SU-DHL-6 (cell line): Measurements from ENCODE around the gene SRGAP3.

Experiments
- H2AFZ ChIP-seq: fragments of 200-600 bp; sonication (generic); 2 replicates; pipeline ENCODE4 v1.6.1; 2014; ENCODE audit warnings: low read depth, mild to moderate bottlenecking, moderate library complexity, mixed read lengths, antibody characterized with exemption, low read length; ENCODE audit not compliant: severe bottlenecking
- H3F3A ChIP-seq: fragments of 200-600 bp; shearing (Covaris generic); 2 replicates; pipeline ENCODE4 v1.6.0; 2016; ENCODE audit warnings: antibody characterized with exemption, mild to moderate bottlenecking; ENCODE audit not compliant: insufficient read depth
- H3K27ac ChIP-seq: fragments of 200-600 bp; sonication (generic); 2 replicates; pipeline ENCODE4 v1.5.1; 2016; ENCODE audit warnings: low read depth, mild to moderate bottlenecking, low read length, moderate library complexity, mixed read lengths
- H3K27me3 ChIP-seq: fragments of 200-600 bp; sonication (generic), shearing (Covaris generic); 2 replicates; pipeline ENCODE4 v1.6.0; 2014; ENCODE audit warnings: mild to moderate bottlenecking, low read length
- H3K36me3 ChIP-seq: fragments of 200-600 bp; sonication (generic); 2 replicates; pipeline ENCODE4 v1.6.1; 2014; ENCODE audit warnings: mild to moderate bottlenecking, low read length, mixed read lengths
- H3K4me2 ChIP-seq: fragments of 300-600, 200-600 bp; shearing (Covaris generic), sonication (generic); 2 replicates; pipeline ENCODE4 v1.6.0; 2014; ENCODE audit warnings: low read length, low read depth, mild to moderate bottlenecking; ENCODE audit not compliant: poor library complexity, severe bottlenecking
- H3K4me3 ChIP-seq: fragments of 200-600 bp; sonication (generic); 2 replicates; pipeline ENCODE4 v1.5.1; 2014; ENCODE audit warnings: antibody characterized with exemption, low read length, mild to moderate bottlenecking, mixed read lengths; ENCODE audit not compliant: insufficient read depth, poor library complexity, severe bottlenecking
- H3K79me2 ChIP-seq: fragments of 200-600 bp; sonication (generic); 2 replicates; pipeline ENCODE4 v1.6.1; 2014; ENCODE audit warnings: mild to moderate bottlenecking, low read length, moderate library complexity; ENCODE audit not compliant: insufficient read depth
- H3K9ac ChIP-seq: fragments of 200-600 bp; sonication (generic); 2 replicates; pipeline ENCODE4 v1.7.0; 2014; ENCODE audit warnings: mild to moderate bottlenecking, low read length
- H3K9me2 ChIP-seq: fragments of 200-600 bp; sonication (generic); replicated peaks from 2 replicates; pipeline ENCODE4 v1.6.1; 2014; ENCODE audit warnings: low read length; ENCODE audit not compliant: insufficient read depth
- H3K9me3 ChIP-seq: fragments of 200-600 bp; sonication (generic); 2 replicates; pipeline ENCODE4 v1.6.1; 2014; ENCODE audit warnings: low read length, mixed read lengths; ENCODE audit not compliant: insufficient read depth
- H4K20me1 ChIP-seq: fragments of 200-600 bp; sonication (generic); 2 replicates; pipeline ENCODE4 v1.6.1; 2014; ENCODE audit warnings: low read depth, mild to moderate bottlenecking, antibody characterized with exemption, low read length, moderate library complexity, mixed read lengths
- EZH2phosphoT487 ChIP-seq: fragments of 200-600 bp; sonication (generic), shearing (Covaris generic); conservative IDR thresholded peaks from 2 replicates; pipeline ENCODE4 v1.6.1; 2018; ENCODE audit warnings: mild to moderate bottlenecking, antibody characterized with exemption, low read length, moderate library complexity, mixed read lengths
- TF ChIP-seq, protein P1 (sequence below): fragments of 200-600 bp; sonication (generic); IDR thresholded peaks from one replicate; pipeline ENCODE4 v1.5.1; 2017; ENCODE audit warnings: antibody characterized with exemption, mild to moderate bottlenecking, low read length, moderate library complexity; ENCODE audit not compliant: insufficient read depth, poor library complexity, severe bottlenecking

Gene SRGAP3

DNA sequence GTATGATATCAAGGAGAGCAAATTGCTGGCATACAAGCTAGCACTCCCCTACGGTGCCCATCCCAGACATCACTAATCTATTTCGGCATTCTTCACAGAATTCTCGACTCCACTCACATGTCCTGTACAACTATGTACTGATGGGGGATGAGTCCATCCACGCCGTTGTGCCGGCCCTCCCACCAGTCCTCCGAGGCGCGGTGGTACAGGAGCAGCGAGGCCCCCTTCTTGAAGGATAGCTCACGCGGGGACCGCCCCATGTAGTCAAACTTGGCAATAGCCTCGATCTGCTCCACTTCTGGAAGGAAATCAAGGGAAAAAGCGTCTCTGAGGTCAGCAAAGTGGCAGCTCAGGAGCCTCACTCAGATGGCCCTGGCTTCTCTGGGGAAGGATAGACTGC lies 255.2 kb downstream of the SRGAP3 start:
- H3K4me3 ChIP-seq = no peak overlapping the region
- no peaks in the 10 kb centered on the region for H3F3A ChIP-seq
- TF ChIP-seq, protein P1, sequence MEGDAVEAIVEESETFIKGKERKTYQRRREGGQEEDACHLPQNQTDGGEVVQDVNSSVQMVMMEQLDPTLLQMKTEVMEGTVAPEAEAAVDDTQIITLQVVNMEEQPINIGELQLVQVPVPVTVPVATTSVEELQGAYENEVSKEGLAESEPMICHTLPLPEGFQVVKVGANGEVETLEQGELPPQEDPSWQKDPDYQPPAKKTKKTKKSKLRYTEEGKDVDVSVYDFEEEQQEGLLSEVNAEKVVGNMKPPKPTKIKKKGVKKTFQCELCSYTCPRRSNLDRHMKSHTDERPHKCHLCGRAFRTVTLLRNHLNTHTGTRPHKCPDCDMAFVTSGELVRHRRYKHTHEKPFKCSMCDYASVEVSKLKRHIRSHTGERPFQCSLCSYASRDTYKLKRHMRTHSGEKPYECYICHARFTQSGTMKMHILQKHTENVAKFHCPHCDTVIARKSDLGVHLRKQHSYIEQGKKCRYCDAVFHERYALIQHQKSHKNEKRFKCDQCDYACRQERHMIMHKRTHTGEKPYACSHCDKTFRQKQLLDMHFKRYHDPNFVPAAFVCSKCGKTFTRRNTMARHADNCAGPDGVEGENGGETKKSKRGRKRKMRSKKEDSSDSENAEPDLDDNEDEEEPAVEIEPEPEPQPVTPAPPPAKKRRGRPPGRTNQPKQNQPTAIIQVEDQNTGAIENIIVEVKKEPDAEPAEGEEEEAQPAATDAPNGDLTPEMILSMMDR = no peak
- no peak for TF ChIP-seq EZH2phosphoT487
- H3K9me3 ChIP-seq = no peaks in the 10 kb centered on the region
- H3K4me2 ChIP-seq = no peak overlapping the region
- no peaks in the 10 kb centered on the region for H3K27me3 ChIP-seq
- no peaks in the 10 kb centered on the region for H3K79me2 ChIP-seq
- no peaks in the 10 kb centered on the region for H4K20me1 ChIP-seq
- H3K9me2 ChIP-seq = no peaks in the 10 kb centered on the region
- no peak overlapping the region for H3K9ac ChIP-seq
- H2AFZ ChIP-seq = no peak overlapping the region
- H3K27ac ChIP-seq = no peak overlapping the region
- H3K36me3 ChIP-seq = no peaks in the 10 kb centered on the region

DNA sequence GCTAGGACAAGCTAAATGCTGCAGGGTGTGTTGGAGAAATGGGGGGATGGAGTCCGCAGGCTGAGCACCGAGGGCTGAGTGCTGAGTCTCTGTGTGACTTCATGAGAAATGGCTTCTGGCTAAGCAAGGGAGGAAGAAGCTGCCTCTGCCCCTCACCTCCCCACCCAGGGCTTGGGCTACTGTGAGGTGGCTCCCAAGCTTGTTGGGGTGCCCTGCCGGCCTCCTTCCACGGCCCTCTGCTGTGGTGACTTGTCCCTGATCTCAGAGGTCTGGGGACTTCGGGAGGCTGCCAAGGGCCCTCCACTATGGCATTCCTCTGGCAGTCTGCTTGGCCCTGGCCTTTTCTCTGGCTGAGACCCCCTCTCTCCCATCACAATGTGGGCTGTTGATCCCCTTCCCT lies 256.1 kb downstream of the SRGAP3 start:
- H2AFZ ChIP-seq = no peak overlapping the region
- H3K4me3 ChIP-seq = no peak overlapping the region
- H3K27ac ChIP-seq = no peak overlapping the region
- H3K9ac ChIP-seq = no peak overlapping the region
- no peaks in the 10 kb centered on the region for H3K27me3 ChIP-seq
- no peaks in the 10 kb centered on the region for H3K9me3 ChIP-seq
- H3F3A ChIP-seq = no peaks in the 10 kb centered on the region
- no peak overlapping the region for H3K4me2 ChIP-seq
- no peaks in the 10 kb centered on the region for H3K36me3 ChIP-seq
- TF ChIP-seq EZH2phosphoT487 = no peak
- TF ChIP-seq, protein P1 = no peak
- H3K79me2 ChIP-seq = no peaks in the 10 kb centered on the region
- no peaks in the 10 kb centered on the region for H4K20me1 ChIP-seq
- H3K9me2 ChIP-seq = no peaks in the 10 kb centered on the region

DNA sequence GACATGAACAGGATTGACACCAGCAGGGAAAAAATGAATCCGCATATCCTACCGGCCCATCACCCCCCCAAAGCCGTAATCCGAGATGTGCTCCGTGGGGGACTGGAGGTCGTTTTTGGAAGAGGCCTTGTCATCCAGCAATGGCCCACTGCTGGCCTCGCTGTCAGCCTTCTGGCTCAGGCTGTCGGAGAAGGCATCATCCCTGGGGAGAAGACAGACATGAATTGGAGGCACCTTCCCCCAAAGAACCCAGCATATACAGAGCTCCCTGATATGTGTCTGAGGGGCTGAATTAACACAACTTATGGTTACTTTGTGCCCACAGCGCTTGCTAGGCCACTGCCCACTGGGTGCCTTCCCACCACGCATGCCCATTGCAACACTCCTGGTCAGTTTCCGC lies 256.6 kb downstream of the SRGAP3 start:
- no peak overlapping the region for H3K9ac ChIP-seq
- no peaks in the 10 kb centered on the region for H3K9me3 ChIP-seq
- no peak for TF ChIP-seq EZH2phosphoT487
- TF ChIP-seq, protein P1 = no peak
- no peak overlapping the region for H2AFZ ChIP-seq
- H3K79me2 ChIP-seq = no peaks in the 10 kb centered on the region
- H3K9me2 ChIP-seq = no peaks in the 10 kb centered on the region
- H3K4me3 ChIP-seq = no peak overlapping the region
- no peaks in the 10 kb centered on the region for H4K20me1 ChIP-seq
- H3K27ac ChIP-seq = no peak overlapping the region
- no peaks in the 10 kb centered on the region for H3K27me3 ChIP-seq
- no peak overlapping the region for H3K4me2 ChIP-seq
- H3F3A ChIP-seq = no peaks in the 10 kb centered on the region
- no peaks in the 10 kb centered on the region for H3K36me3 ChIP-seq
